Urinary bladder (tissue), 4 donors: Measurements from ENCODE around the gene RNU1-2. TPM values are rescaled to one million over a fixed set of nuclear protein-coding genes. Genes with fewer than 3 reads are reported as not detected.
A peak's percentile ranks its signal among the peaks of the same experiment; 100 is the strongest.
"Not testable (repeated sequence)": the region's sequence is repeated elsewhere in the genome, so short reads cannot be mapped to it uniquely, and the experiment has no call there.

Source experiments
- DNase-seq: peaks from one replicate; pipeline ENCODE4 v3.0.0-alpha.2; 2015; ENCODE audit errors: extremely low spot score
- H3K27ac ChIP-seq: one replicate; pipeline ENCODE4 v1.5.1; 2013; ENCODE audit warnings: low read depth, mild to moderate bottlenecking, moderate library complexity
- H3K36me3 ChIP-seq: one replicate; pipeline ENCODE4 v1.6.1; 2013; ENCODE audit warnings: mild to moderate bottlenecking, moderate library complexity; ENCODE audit not compliant: insufficient read depth
- H3K4me1 ChIP-seq: one replicate; pipeline ENCODE4 v1.6.1; 2013; ENCODE audit warnings: mild to moderate bottlenecking, moderate library complexity; ENCODE audit not compliant: insufficient read depth
- H3K4me3 ChIP-seq: one replicate; pipeline ENCODE4 v1.5.1; 2013; ENCODE audit warnings: low read depth, low read length
- WGBS: extraction: QIAGEN DNeasy Blood & Tissue Kit; methylation state at CpG from one replicate; pipeline ENCODE4 v1.1.7; 2013; 5-methylcytosine and 5-hydroxymethylcytosine counted together
- polyA plus RNA-seq: library from polyadenylated mRNA; stranded (reverse); fragments of 200-250 nt; gene quantifications from one replicate; pipeline ENCODE4 v1.2.3, GENCODE V29; 2013
- total RNA-seq: library from RNA; depleted of rRNA; stranded (reverse); fragments of >200 nt; gene quantifications from one replicate; pipeline ENCODE4 v1.2.3, GENCODE V29; 2014
- donor health status: healthy with polysubstance abuse.
- donor health status: healthy.

The RNU1-2 gene
- total and polyA plus RNA-seq, 2 donors, result under 0.01 TPM; not detected in 1

GRCh38 chr1:16907870-16908758 lies 12.3 kb downstream of the RNU1-2 start:
- Histone ChIP-seq H3K27ac (no peak overlapping the region), H3K4me3 (no peak overlapping the region), H3K36me3 (no peaks in the 10 kb centered on the region), H3K4me1 (no peaks in the 10 kb centered on the region)
- 86% methylated on average over 15 of the region's 15 CpGs for WGBS
- DNase-seq, result no peak

DNA sequence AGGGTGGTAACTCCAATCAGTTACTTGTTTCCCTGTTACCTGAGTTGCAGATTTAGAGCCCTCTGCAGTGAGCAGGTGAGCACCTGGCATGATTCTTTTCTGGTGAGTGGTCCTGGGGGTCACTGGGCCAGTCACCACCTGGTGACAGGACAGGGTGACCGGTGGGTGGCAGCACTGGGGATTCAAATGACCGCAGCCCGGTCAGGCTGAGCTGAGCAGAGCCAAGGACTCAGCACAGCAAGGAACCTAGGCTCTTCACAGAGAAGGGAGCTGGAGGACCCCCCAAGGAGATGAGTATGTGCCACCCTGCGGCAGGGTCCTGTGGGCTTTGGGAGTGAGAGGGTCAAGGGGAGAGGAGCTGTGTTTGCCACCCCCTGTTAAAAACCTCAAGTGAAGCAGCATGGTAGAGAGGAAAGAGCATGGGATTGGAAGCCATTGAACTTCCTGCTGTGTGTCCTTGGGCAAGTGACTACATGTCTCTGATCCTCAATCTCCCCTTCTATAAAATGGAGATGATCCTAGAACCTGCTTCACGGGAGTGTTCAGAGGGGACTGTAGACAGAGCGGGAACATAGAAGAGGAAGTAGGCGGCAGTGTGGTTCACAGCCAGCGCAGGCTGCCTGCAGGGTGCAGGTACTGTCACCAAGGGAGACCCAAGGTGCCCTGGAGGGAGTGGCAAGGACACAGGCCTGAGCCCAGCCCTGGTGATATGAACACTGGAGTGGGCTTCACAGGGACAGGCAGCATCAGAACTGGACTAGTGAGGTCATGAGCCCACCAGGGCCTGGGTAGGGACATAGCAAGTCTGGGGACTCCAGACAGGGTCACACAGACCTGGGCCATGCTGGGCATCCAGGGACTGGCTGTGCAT lies 16.3 kb downstream of the RNU1-2 start:
- not testable (repeated sequence) for H3K4me1 ChIP-seq, H3K27ac ChIP-seq, DNase-seq, H3K4me3 ChIP-seq, H3K36me3 ChIP-seq
- 86% methylated on average over 8 of the region's 8 CpGs for WGBS

- DNase-seq, H3K4me3 ChIP-seq, H3K4me1 ChIP-seq, H3K27ac ChIP-seq, H3K36me3 ChIP-seq: not testable (repeated sequence)
- 82% methylated on average over 8 of the region's 8 CpGs for WGBS
Measured at GRCh38 chr1:16912742-16913141, 17.0 kb downstream of the RNU1-2 start.

DNA sequence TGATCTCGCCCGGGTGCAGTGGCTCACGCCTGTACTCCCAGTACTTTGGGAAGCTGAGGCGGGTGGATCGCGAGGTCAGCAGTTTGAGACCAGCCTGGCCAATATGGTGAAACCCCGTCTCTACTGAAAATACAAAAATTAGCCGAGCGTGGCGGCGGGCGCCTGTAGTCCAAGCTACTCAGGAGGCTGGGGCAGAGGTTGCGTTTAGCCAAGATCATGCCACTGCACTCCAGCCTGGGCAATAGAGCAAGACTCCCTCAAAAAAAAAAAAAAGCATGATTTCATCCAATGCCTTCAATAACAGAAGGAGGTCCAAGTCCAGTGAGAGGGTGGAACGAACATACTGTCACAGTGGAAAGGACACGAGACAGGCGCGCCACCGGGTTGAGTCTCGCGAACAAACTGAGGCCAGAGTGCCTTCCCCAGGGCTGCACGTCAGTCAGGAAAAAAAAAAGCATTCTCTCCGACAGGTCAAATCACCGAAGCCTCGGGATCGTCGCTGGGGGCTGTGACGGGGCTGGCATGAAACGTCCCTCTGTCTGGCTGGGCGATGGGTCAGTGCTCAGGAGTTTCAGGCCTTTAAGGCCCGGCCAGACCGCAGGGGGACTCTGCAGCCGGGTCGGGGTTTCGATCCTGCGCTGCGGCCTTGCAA lies 17.5 kb downstream of the RNU1-2 start:
- DNase-seq, result no peak
- Histone ChIP-seq H3K4me1 (no peaks in the 10 kb centered on the region), H3K27ac (peak overlapping the region; percentile 40), H3K4me3 (peak overlapping the region; percentile 81), H3K36me3 (no peaks in the 10 kb centered on the region)
- 48% methylated on average over 36 of the region's 36 CpGs for WGBS

- peak overlapping the region; percentile 81 for H3K4me3 ChIP-seq
- H3K36me3 ChIP-seq, result no peaks in the 10 kb centered on the region
- under 1% methylated on average over 109 of the region's 109 CpGs for WGBS
- no peaks in the 10 kb centered on the region for H3K4me1 ChIP-seq
- peak; percentile 85 for DNase-seq
- H3K27ac ChIP-seq, result peak overlapping the region; percentile 40
Measured at GRCh38 chr1:16913833-16914662, 18.3 kb downstream of the RNU1-2 start.

- H3K36me3 ChIP-seq, DNase-seq, H3K4me1 ChIP-seq, H3K4me3 ChIP-seq, H3K27ac ChIP-seq: not testable (repeated sequence)
- WGBS, result 43% methylated on average over 15 of the region's 15 CpGs
Measured at GRCh38 chr1:16914928-16915626, 19.3 kb downstream of the RNU1-2 start.

- DNase-seq, result no peak
- Histone ChIP-seq H3K27ac (no peak overlapping the region), H3K4me3 (no peak overlapping the region), H3K4me1 (no peaks in the 10 kb centered on the region), H3K36me3 (no peaks in the 10 kb centered on the region)
- 78% methylated on average over 4 of the region's 4 CpGs for WGBS
Measured at GRCh38 chr1:16915627-16915973, 19.8 kb downstream of the RNU1-2 start.

DNA sequence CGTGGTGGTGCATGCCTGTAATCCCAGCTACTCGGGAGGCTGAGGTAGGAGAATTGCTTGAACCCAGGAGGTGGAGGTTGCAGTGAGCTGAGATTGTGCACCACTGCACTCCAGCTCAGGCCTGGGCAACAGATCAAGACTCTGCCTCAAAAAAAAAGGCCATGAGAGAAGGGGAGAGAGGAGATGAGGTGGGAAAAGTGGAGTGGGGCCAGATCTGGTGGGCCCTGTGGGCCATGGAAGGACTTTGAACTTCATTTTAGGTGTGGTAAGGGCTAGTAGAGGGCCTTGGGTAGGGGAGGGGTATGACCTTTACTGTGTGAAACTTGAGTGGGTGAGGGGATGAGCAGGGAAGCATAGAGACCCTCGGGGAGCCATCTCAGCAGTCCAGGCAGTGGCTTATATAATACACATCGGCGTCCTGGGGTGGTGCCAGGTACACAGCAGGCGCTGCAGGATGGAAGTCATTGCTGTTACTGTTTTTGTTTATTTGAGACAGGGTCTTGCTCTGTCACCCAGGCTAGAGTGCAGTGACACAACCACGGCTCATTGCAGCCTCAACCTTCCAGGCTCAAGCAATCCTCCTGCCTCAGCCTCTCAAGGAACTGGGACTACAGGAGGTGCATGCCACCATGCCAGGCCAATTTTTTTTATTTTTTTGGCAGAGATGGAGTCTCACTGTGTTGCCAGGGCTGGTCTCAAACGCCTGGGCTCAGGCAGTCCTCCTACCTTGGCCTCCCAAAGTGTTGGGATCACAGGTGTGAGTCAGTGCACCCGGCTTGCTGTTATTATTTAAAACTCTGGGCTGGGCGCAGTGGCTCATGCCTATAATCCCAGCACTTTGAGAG lies 20.5 kb downstream of the RNU1-2 start:
- not testable (repeated sequence) for H3K27ac ChIP-seq, DNase-seq, H3K4me1 ChIP-seq, H3K4me3 ChIP-seq, H3K36me3 ChIP-seq
- 79% methylated on average over 10 of the region's 10 CpGs for WGBS

GRCh38 chr1:16918371-16918770 lies 22.6 kb downstream of the RNU1-2 start:
- Histone ChIP-seq H3K4me3 (no peak overlapping the region), H3K36me3 (no peaks in the 10 kb centered on the region), H3K27ac (no peak overlapping the region), H3K4me1 (no peaks in the 10 kb centered on the region)
- WGBS, result 76% methylated on average over 3 of the region's 3 CpGs
- DNase-seq, result no peak

GRCh38 chr1:16918936-16919665 lies 23.3 kb downstream of the RNU1-2 start:
- H3K4me1 ChIP-seq, H3K4me3 ChIP-seq, H3K27ac ChIP-seq, H3K36me3 ChIP-seq, DNase-seq: not testable (repeated sequence)
- 87% methylated on average over 15 of the region's 15 CpGs for WGBS

DNA sequence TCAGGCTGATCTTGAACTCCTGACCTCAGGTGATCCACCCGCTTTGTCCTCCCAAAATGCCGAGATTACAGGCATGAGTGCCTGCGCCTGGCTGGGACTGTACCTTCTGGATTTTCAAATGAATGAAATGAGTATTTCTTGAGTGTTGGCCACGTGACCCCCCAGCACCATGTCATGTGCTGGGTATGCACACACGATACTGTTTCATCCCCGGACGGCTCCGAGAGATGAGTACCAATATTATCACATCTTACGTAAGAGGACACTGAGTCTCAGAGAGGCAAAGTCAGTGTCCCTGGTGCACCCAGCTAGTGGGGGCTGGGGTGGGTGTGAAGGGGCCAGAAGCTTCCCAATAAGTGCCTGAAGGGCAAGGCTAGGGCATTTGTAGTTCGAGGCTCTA lies 25.2 kb downstream of the RNU1-2 start:
- no peak for DNase-seq
- H3K27ac ChIP-seq, result no peak overlapping the region
- H3K4me3 ChIP-seq, result no peak overlapping the region
- H3K36me3 ChIP-seq, result no peaks in the 10 kb centered on the region
- 92% methylated on average over 10 of the region's 10 CpGs for WGBS
- H3K4me1 ChIP-seq, result no peaks in the 10 kb centered on the region
